Mesendoderm (in vitro differentiated cells): ENCODE data around the gene SPG11.
A peak's percentile ranks its signal among the peaks of the same experiment; 100 is the strongest.

Experiments used
- DNase-seq: peaks from one replicate; pipeline ENCODE4 v3.0.0; 2013
- H2AK5ac ChIP-seq: 2 replicates; pipeline ENCODE4 v1.6.1; 2013; ENCODE audit warnings: low read length, inconsistent platforms
- H2BK120ac ChIP-seq: 2 replicates; pipeline ENCODE4 v1.6.1; 2013; ENCODE audit warnings: low read depth, mild to moderate bottlenecking, low read length, moderate library complexity, mixed read lengths
- H2BK15ac ChIP-seq: replicated peaks from 2 replicates; pipeline ENCODE4 v1.6.1; 2013; ENCODE audit warnings: low read depth, mild to moderate bottlenecking, moderate library complexity
- H2BK5ac ChIP-seq: 2 replicates; pipeline ENCODE4 v1.6.1; 2013; ENCODE audit warnings: low read length, inconsistent platforms
- H3K18ac ChIP-seq: 2 replicates; pipeline ENCODE4 v1.6.1; 2013; ENCODE audit warnings: mild to moderate bottlenecking, low read length, mixed read lengths
- H3K23ac ChIP-seq: one replicate; pipeline ENCODE4 v1.6.1; 2013; ENCODE audit warnings: low read length
- H3K27ac ChIP-seq: 2 replicates; pipeline ENCODE4 v1.5.1; 2013; ENCODE audit warnings: low read depth, mild to moderate bottlenecking, inconsistent platforms, low read length, moderate library complexity
- H3K27me3 ChIP-seq: 2 replicates; pipeline ENCODE4 v1.6.1; 2013; ENCODE audit warnings: low read length, control low read depth, mild to moderate bottlenecking, inconsistent platforms; ENCODE audit not compliant: insufficient read depth, poor library complexity
- H3K36me3 ChIP-seq: 2 replicates; pipeline ENCODE4 v1.6.1; 2013; ENCODE audit warnings: low read length, inconsistent platforms; ENCODE audit not compliant: control insufficient read depth, insufficient read depth
- H3K4ac ChIP-seq: one replicate; pipeline ENCODE4 v1.6.1; 2013; ENCODE audit warnings: low read depth, mild to moderate bottlenecking, low read length, moderate library complexity
- H3K4me1 ChIP-seq: 2 replicates; pipeline ENCODE4 v1.6.1; 2013; ENCODE audit warnings: low read depth, low read length, inconsistent platforms; ENCODE audit not compliant: control insufficient read depth
- H3K4me2 ChIP-seq: 2 replicates; pipeline ENCODE4 v1.6.1; 2013; ENCODE audit warnings: low read length
- H3K4me3 ChIP-seq: 2 replicates; pipeline ENCODE4 v1.5.1; 2013; ENCODE audit warnings: mild to moderate bottlenecking, low read length
- H3K56ac ChIP-seq: one replicate; pipeline ENCODE4 v1.6.1; 2013; ENCODE audit warnings: low read length
- H3K79me1 ChIP-seq: 2 replicates; pipeline ENCODE4 v1.6.1; 2013; ENCODE audit warnings: low read length, inconsistent platforms
- H3K79me2 ChIP-seq: 2 replicates; pipeline ENCODE4 v1.6.1; 2013; ENCODE audit warnings: mild to moderate bottlenecking, low read length; ENCODE audit not compliant: control insufficient read depth, insufficient read depth
- H3K9ac ChIP-seq: 2 replicates; pipeline ENCODE4 v1.6.1; 2013; ENCODE audit warnings: low read length, inconsistent platforms
- H4K5ac ChIP-seq: one replicate; pipeline ENCODE4 v1.6.1; 2013; ENCODE audit warnings: low read length
- H4K8ac ChIP-seq: one replicate; pipeline ENCODE4 v1.6.1; 2013; ENCODE audit warnings: low read depth, mild to moderate bottlenecking, control low read depth, low read length, moderate library complexity
- WGBS: extraction: QIAGEN DNeasy Blood & Tissue Kit; methylation state at CpG from one replicate; pipeline ENCODE4 v1.1.7; 2013; ENCODE audit warnings: low lambda C conversion rate, missing lambda C conversion rate; ENCODE audit not compliant: insufficient coverage; ENCODE audit errors: extremely low coverage; 5-methylcytosine and 5-hydroxymethylcytosine counted together

The SPG11 gene

GRCh38 chr15:44593042-44593736 is 70.3 kb downstream of the SPG11 start:
- H2AK5ac ChIP-seq = no peak overlapping the region
- no CpG with 5 or more reads among the region's 7 CpGs for WGBS
- no peaks in the 10 kb centered on the region for H3K27me3 ChIP-seq
- H3K79me2 ChIP-seq = no peaks in the 10 kb centered on the region
- H3K18ac ChIP-seq = no peak overlapping the region
- H3K9ac ChIP-seq = no peak overlapping the region
- H3K79me1 ChIP-seq = no peaks in the 10 kb centered on the region
- H3K56ac ChIP-seq = no peak overlapping the region
- H3K4ac ChIP-seq = no peak overlapping the region
- peaks cover 3% of the 10 kb centered on the region for H3K36me3 ChIP-seq
- H3K4me2 ChIP-seq = no peak overlapping the region
- H4K5ac ChIP-seq = no peak overlapping the region
- no peak for DNase-seq
- H3K27ac ChIP-seq = no peak overlapping the region
- H2BK5ac ChIP-seq = no peak overlapping the region
- no peak overlapping the region for H4K8ac ChIP-seq
- no peak overlapping the region for H3K23ac ChIP-seq
- H2BK120ac ChIP-seq = no peak overlapping the region
- no peaks in the 10 kb centered on the region for H3K4me1 ChIP-seq
- no peak overlapping the region for H3K4me3 ChIP-seq
- H2BK15ac ChIP-seq = no peak overlapping the region

DNA sequence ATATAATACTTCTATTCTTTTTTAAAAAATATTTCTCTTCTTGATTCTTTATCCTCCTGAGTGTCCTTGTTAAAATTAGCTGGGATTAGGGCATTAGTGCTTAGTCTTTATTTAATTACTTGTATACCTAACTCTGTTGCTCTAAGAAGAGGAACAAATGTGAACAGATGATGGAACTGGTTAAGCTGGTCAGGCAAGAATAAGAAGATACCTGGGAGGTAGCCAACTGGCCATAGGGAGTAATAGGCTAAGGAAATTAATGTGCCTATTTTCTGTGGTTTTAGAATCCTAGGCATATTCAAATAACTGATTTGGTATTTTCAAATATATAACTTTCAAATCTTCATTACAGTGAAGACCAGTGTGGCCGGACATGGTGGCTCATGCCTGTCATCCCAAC is 72.1 kb downstream of the SPG11 start:
- no peak for DNase-seq
- WGBS = no CpG with 5 or more reads among the region's 1 CpG
- no peaks in the 10 kb centered on the region for H3K79me1 ChIP-seq
- no peak overlapping the region for H3K18ac ChIP-seq
- H3K4me1 ChIP-seq = no peaks in the 10 kb centered on the region
- H3K56ac ChIP-seq = no peak overlapping the region
- no peak overlapping the region for H3K4me2 ChIP-seq
- no peak overlapping the region for H3K23ac ChIP-seq
- H3K4me3 ChIP-seq = no peak overlapping the region
- peaks cover 3% of the 10 kb centered on the region for H3K36me3 ChIP-seq
- no peak overlapping the region for H4K5ac ChIP-seq
- no peaks in the 10 kb centered on the region for H3K27me3 ChIP-seq
- H2BK120ac ChIP-seq = no peak overlapping the region
- H3K9ac ChIP-seq = no peak overlapping the region
- no peak overlapping the region for H2BK15ac ChIP-seq
- no peak overlapping the region for H3K27ac ChIP-seq
- no peak overlapping the region for H2AK5ac ChIP-seq
- H3K79me2 ChIP-seq = no peaks in the 10 kb centered on the region
- no peak overlapping the region for H3K4ac ChIP-seq
- no peak overlapping the region for H2BK5ac ChIP-seq
- H4K8ac ChIP-seq = no peak overlapping the region

GRCh38 chr15:44588541-44588940 is 74.9 kb downstream of the SPG11 start:
- Histone ChIP-seq H2BK120ac (no peak overlapping the region), H3K79me2 (no peaks in the 10 kb centered on the region), H4K8ac (no peak overlapping the region), H3K4me1 (no peaks in the 10 kb centered on the region), H2BK5ac (no peak overlapping the region), H3K56ac (no peak overlapping the region), H4K5ac (no peak overlapping the region), H3K27ac (no peak overlapping the region), H3K23ac (no peak overlapping the region), H2AK5ac (no peak overlapping the region), H3K4me2 (no peak overlapping the region), H3K79me1 (no peaks in the 10 kb centered on the region), H3K18ac (no peak overlapping the region), H3K36me3 (peaks cover 3% of the 10 kb centered on the region), H3K9ac (no peak overlapping the region), H3K4me3 (no peak overlapping the region), H3K4ac (no peak overlapping the region), H3K27me3 (no peaks in the 10 kb centered on the region), H2BK15ac (no peak overlapping the region)
- DNase-seq = no peak
- WGBS = no CpG with 5 or more reads among the region's 5 CpGs

GRCh38 chr15:44585633-44586032 is 77.8 kb downstream of the SPG11 start:
- Histone ChIP-seq H3K18ac (no peak overlapping the region), H3K9ac (no peak overlapping the region), H4K8ac (no peak overlapping the region), H2BK120ac (no peak overlapping the region), H3K27me3 (no peaks in the 10 kb centered on the region), H2BK5ac (no peak overlapping the region), H3K23ac (no peak overlapping the region), H4K5ac (no peak overlapping the region), H3K36me3 (peaks cover 3% of the 10 kb centered on the region), H3K79me2 (no peaks in the 10 kb centered on the region), H2BK15ac (no peak overlapping the region), H3K4me3 (no peak overlapping the region), H2AK5ac (no peak overlapping the region), H3K4me1 (no peaks in the 10 kb centered on the region), H3K27ac (no peak overlapping the region), H3K4ac (no peak overlapping the region), H3K4me2 (no peak overlapping the region), H3K56ac (no peak overlapping the region), H3K79me1 (no peaks in the 10 kb centered on the region)
- no peak for DNase-seq
- no CpG with 5 or more reads among the region's 2 CpGs for WGBS

DNA sequence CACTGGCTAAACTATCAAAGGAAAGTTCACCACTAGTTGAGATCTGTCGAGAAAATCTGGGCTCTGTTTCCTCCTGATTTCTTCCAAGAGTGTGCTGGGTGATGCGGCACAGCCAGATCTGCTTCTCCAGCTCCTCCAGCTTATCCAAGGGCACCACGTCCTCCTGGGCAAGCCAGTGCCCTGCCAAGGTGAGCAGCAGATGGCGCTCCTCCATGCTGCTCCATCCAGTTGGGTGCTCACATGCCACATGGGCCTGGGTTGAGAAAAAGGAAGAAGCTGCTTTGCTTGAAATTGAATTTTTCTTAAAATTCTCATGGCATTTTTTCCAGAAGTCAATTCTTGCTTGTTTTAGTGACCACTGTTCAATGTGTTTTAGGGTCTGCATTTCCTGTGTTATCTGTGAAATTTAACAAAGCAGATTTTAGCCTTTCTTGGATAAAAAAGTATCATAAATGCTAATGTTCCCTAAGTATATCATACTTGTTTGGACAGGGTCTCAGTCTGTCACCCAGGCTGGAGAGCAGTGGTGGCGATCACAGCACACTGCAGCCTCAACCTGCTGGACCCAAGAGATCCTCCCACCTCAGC is 79.2 kb downstream of the SPG11 start:
- no peak overlapping the region for H3K56ac ChIP-seq
- H4K5ac ChIP-seq = no peak overlapping the region
- H2AK5ac ChIP-seq = no peak overlapping the region
- H3K4me2 ChIP-seq = no peak overlapping the region
- H3K36me3 ChIP-seq = peaks cover 3% of the 10 kb centered on the region
- H4K8ac ChIP-seq = no peak overlapping the region
- no peaks in the 10 kb centered on the region for H3K27me3 ChIP-seq
- no peak overlapping the region for H2BK15ac ChIP-seq
- no peak overlapping the region for H3K4me3 ChIP-seq
- no CpG with 5 or more reads among the region's 5 CpGs for WGBS
- H2BK5ac ChIP-seq = no peak overlapping the region
- no peak overlapping the region for H2BK120ac ChIP-seq
- no peaks in the 10 kb centered on the region for H3K79me1 ChIP-seq
- H3K18ac ChIP-seq = no peak overlapping the region
- H3K23ac ChIP-seq = no peak overlapping the region
- H3K27ac ChIP-seq = no peak overlapping the region
- no peaks in the 10 kb centered on the region for H3K4me1 ChIP-seq
- H3K9ac ChIP-seq = no peak overlapping the region
- H3K79me2 ChIP-seq = no peaks in the 10 kb centered on the region
- H3K4ac ChIP-seq = no peak overlapping the region
- peak; percentile 60 for DNase-seq

- Histone ChIP-seq H3K79me1 (no peaks in the 10 kb centered on the region), H3K18ac (no peak overlapping the region), H3K9ac (no peak overlapping the region), H3K4ac (no peak overlapping the region), H4K5ac (no peak overlapping the region), H3K23ac (no peak overlapping the region), H3K4me1 (no peaks in the 10 kb centered on the region), H3K27ac (no peak overlapping the region), H3K4me2 (no peak overlapping the region), H4K8ac (no peak overlapping the region), H3K79me2 (no peaks in the 10 kb centered on the region), H3K36me3 (peaks cover 3% of the 10 kb centered on the region), H2BK15ac (no peak overlapping the region), H3K4me3 (no peak overlapping the region), H2BK5ac (no peak overlapping the region), H3K27me3 (no peaks in the 10 kb centered on the region), H2BK120ac (no peak overlapping the region), H3K56ac (no peak overlapping the region), H2AK5ac (no peak overlapping the region)
- DNase-seq = no peak
- no CpG with 5 or more reads among the region's 2 CpGs for WGBS
Observed at GRCh38 chr15:44580105-44580504, 83.4 kb downstream of the SPG11 start.
